IMR-90 (cell line): Measurements from ENCODE around the gene CWF19L1. TPM values are rescaled to one million over a fixed set of nuclear protein-coding genes. Genes with fewer than 3 reads are reported as not detected.

Experiments used
- ATAC-seq: fragments of 200-7000 bp; cut with Tn5 transposase; 2 replicates; pipeline ENCODE4 v1.9.1; 2020; ENCODE audit warnings: low read depth, mild to moderate bottlenecking, moderate library complexity
- Bru-seq: library from RNA; stranded (reverse); fragments of 400-500 nt; gene quantifications from one replicate; lab custom pipeline; 2021; lab: Mats Ljungman, UMichigan
- BruChase-seq, 2 experiments: library from RNA; stranded (reverse); fragments of 400-500 nt; gene quantifications; one replicate each; lab custom pipeline; 2021; lab: Mats Ljungman, UMichigan
- BruUV-seq: library from RNA; stranded (reverse); fragments of 400-500 nt; replicated peaks from 2 replicates; lab custom pipeline; 2021; lab: Mats Ljungman, UMichigan
- CTCF ChIA-PET: fragments of 300-600 bp; formaldehyde crosslinking; extraction: SDS; loops from one replicate; lab custom pipeline; 2021; ENCODE audit warnings: antibody characterized with exemption; lab: Yijun Ruan, JAX
- POLR2A ChIA-PET: fragments of 300-600 bp; sonication (Branson Sonifier 250); formaldehyde crosslinking; loops from one replicate; lab custom pipeline; 2022; ENCODE audit warnings: antibody characterized with exemption; ENCODE audit not compliant: unreplicated experiment; lab: Charles Lee
- DNase-seq: peaks from one replicate; pipeline ENCODE4 v3.0.0; 2013
- H2AFZ ChIP-seq: replicated peaks from 2 replicates; pipeline ENCODE3; 2013; ENCODE audit warnings: low read length, mild to moderate bottlenecking; ENCODE audit not compliant: poor library complexity
- H2AK5ac ChIP-seq: 2 replicates; pipeline ENCODE4 v1.6.1; 2013; ENCODE audit warnings: low read depth, low read length, inconsistent platforms
- H2AK9ac ChIP-seq: replicated peaks from 2 replicates; pipeline ENCODE3; 2013; ENCODE audit warnings: mild to moderate bottlenecking, low read depth, low read length, moderate library complexity; ENCODE audit not compliant: poor library complexity
- H2BK120ac ChIP-seq: 2 replicates; pipeline ENCODE4 v1.6.1; 2013; ENCODE audit warnings: low read depth, low read length, inconsistent platforms
- H2BK15ac ChIP-seq: 3 replicates; pipeline ENCODE4 v1.6.1; 2013; ENCODE audit warnings: low read depth, low read length, inconsistent platforms
- H2BK20ac ChIP-seq: 2 replicates; pipeline ENCODE4 v1.6.1; 2013; ENCODE audit warnings: low read depth, mild to moderate bottlenecking, inconsistent platforms, low read length, moderate library complexity
- H2BK5ac ChIP-seq: 2 replicates; pipeline ENCODE4 v1.6.1; 2013; ENCODE audit warnings: mild to moderate bottlenecking, low read depth, low read length, inconsistent platforms; ENCODE audit not compliant: poor library complexity, severe bottlenecking
- H3K14ac ChIP-seq: replicated peaks from 2 replicates; pipeline ENCODE4 v1.6.1; 2013; ENCODE audit warnings: low read depth, low read length, inconsistent platforms
- H3K18ac ChIP-seq: 2 replicates; pipeline ENCODE4 v1.6.1; 2013; ENCODE audit warnings: low read depth, low read length, control low read depth
- H3K23ac ChIP-seq: 2 replicates; pipeline ENCODE4 v1.6.1; 2013; ENCODE audit warnings: low read depth, low read length, inconsistent platforms
- H3K27ac ChIP-seq: 2 replicates; pipeline ENCODE4 v1.5.1; 2013; ENCODE audit warnings: mild to moderate bottlenecking, control low read depth, low read length; ENCODE audit not compliant: insufficient read depth
- H3K27me3 ChIP-seq: 2 replicates; pipeline ENCODE4 v1.6.1; 2013; ENCODE audit warnings: low read length; ENCODE audit not compliant: control insufficient read depth, insufficient read depth
- H3K36me3 ChIP-seq: 2 replicates; pipeline ENCODE4 v1.6.1; 2013; ENCODE audit warnings: low read length, mixed read lengths; ENCODE audit not compliant: control insufficient read depth, insufficient read depth
- H3K4ac ChIP-seq: 2 replicates; pipeline ENCODE4 v1.6.1; 2013; ENCODE audit warnings: low read depth, low read length, inconsistent platforms
- H3K4me1 ChIP-seq: 2 replicates; pipeline ENCODE4 v1.6.1; 2013; ENCODE audit warnings: low read length, mixed read lengths; ENCODE audit not compliant: control insufficient read depth, insufficient read depth
- H3K4me2 ChIP-seq: 2 replicates; pipeline ENCODE4 v1.6.1; 2013; ENCODE audit warnings: low read depth, mild to moderate bottlenecking, control low read depth, low read length, moderate library complexity
- H3K4me3 ChIP-seq: 2 replicates; pipeline ENCODE4 v1.5.1; 2013; ENCODE audit warnings: low read depth, mild to moderate bottlenecking, control low read depth, low read length, moderate library complexity; ENCODE audit not compliant: insufficient read depth
- H3K56ac ChIP-seq: 2 replicates; pipeline ENCODE4 v1.6.1; 2013; ENCODE audit warnings: low read length, inconsistent platforms; ENCODE audit not compliant: insufficient read depth; ENCODE audit errors: extremely low read depth
- H3K79me1 ChIP-seq, 2 experiments: 2 replicates each; pipeline ENCODE4 v1.6.1; 2013; ENCODE audit warnings: low read length in 2 of 2, inconsistent platforms in 1 of 2, low read depth in 1 of 2
- H3K9ac ChIP-seq: 2 replicates; pipeline ENCODE4 v1.6.1; 2013; ENCODE audit warnings: low read depth, low read length, control low read depth
- H3K9me1 ChIP-seq: 2 replicates; pipeline ENCODE4 v1.6.1; 2013; ENCODE audit warnings: low read length, inconsistent platforms; ENCODE audit not compliant: insufficient read depth
- H3K9me3 ChIP-seq: 2 replicates; pipeline ENCODE4 v1.6.1; 2013; ENCODE audit warnings: low read length; ENCODE audit not compliant: control insufficient read depth, insufficient read depth
- H4K20me1 ChIP-seq: 2 replicates; pipeline ENCODE4 v1.6.1; 2013; ENCODE audit warnings: low read length, inconsistent platforms; ENCODE audit not compliant: insufficient read depth
- H4K5ac ChIP-seq: 2 replicates; pipeline ENCODE4 v1.6.1; 2013; ENCODE audit warnings: mild to moderate bottlenecking, low read depth, low read length, control low read depth
- H4K8ac ChIP-seq, 2 experiments: 2 replicates each; pipeline ENCODE4 v1.6.1; 2013; ENCODE audit warnings: low read depth in 2 of 2, low read length in 2 of 2, control low read depth in 1 of 2, inconsistent platforms in 1 of 2
- H4K91ac ChIP-seq: 2 replicates; pipeline ENCODE4 v1.6.1; 2013; ENCODE audit warnings: low read depth, low read length, inconsistent platforms; ENCODE audit not compliant: insufficient read depth
- MAZ ChIP-seq: IDR thresholded peaks from 2 replicates; pipeline ENCODE4 v1.6.1; 2012; ENCODE audit warnings: low read depth, mild to moderate bottlenecking, low read length, improper control_type of control experiment, moderate library complexity, borderline replicate concordance
- MXI1 ChIP-seq: IDR thresholded peaks from 2 replicates; pipeline ENCODE4 v1.6.1; 2012; ENCODE audit warnings: low read depth, mild to moderate bottlenecking, low read length, moderate library complexity, borderline replicate concordance
- POLR2A ChIP-seq: IDR thresholded peaks from 2 replicates; pipeline ENCODE4 v1.6.1; 2012; ENCODE audit warnings: mild to moderate bottlenecking, low read depth, low read length
- WGBS, 2 experiments: methylation state at CpG; one replicate each; pipeline versions ENCODE4 v1.1.5 to v1.1.7; 2013; ENCODE audit warnings: missing lambda C conversion rate in 2 of 2; ENCODE audit not compliant: insufficient read length in 1 of 2; ENCODE audit errors: extremely low coverage in 2 of 2; 5-methylcytosine and 5-hydroxymethylcytosine counted together
- dilution Hi-C: fragments of 300-500 bp; cut with HindIII; formaldehyde crosslinking; loops from one replicate; pipeline ENCODE4 v1.14.3; 2018; ENCODE audit warnings: low sequenced_read_pairs; ENCODE audit not compliant: unreplicated experiment
- in situ Hi-C: fragments of 300-500 bp; cut with MboI; formaldehyde crosslinking; loops from 3 replicates; pipeline ENCODE4 v1.14.3; 2019; ENCODE audit warnings: low sequenced_read_pairs, inconsistent platforms, mixed read lengths
- intact Hi-C: fragments of 100-400 bp; cut with micrococcal nuclease; formaldehyde crosslinking; loops from 2 replicates; pipeline ENCODE4 v1.10.0; 2022
- long read RNA-seq: library from polyadenylated mRNA; unstranded; transcript quantifications from one replicate; pipeline ENCODE4 v2.0.0, GENCODE V29; 2021; ENCODE audit not compliant: unreplicated experiment
- polyA plus RNA-seq, 3 experiments: library from polyadenylated mRNA; depleted of rRNA; stranded (reverse); fragments of >200 nt; gene quantifications; 2 replicates each; pipeline ENCODE4 v1.2.3, GENCODE V29; 2012; ENCODE audit warnings: low replicate concordance in 1 of 3
- total RNA-seq: library from RNA; depleted of rRNA; stranded (reverse); fragments of >200 nt; gene quantifications from 2 replicates; pipeline ENCODE4 v1.2.3, GENCODE V29; 2012; rRNA removed

Gene CWF19L1
- total RNA-seq, result 26.7 and 30.8 TPM in 2 replicates
- polyA plus RNA-seq (2012; rRNA removed), result 8.8 and 10.2 TPM in 2 replicates
- 2.0 and 4.1 TPM in 2 replicates for polyA plus RNA-seq (2012; cell fraction: cytosol; rRNA removed)
- polyA plus RNA-seq (2012; cell fraction: nucleus; rRNA removed; ENCODE audit: low replicate concordance), result 5.1 and 17.4 TPM in 2 replicates
- Bru-seq, nascent RNA, result percentile 72 among the genes with signal in this experiment
- BruChase-seq, experiment 1, labeled RNA remaining after a 6-hour chase, result percentile 77 among the genes with signal in this experiment
- BruChase-seq, experiment 2, labeled RNA remaining after a 2-hour chase, result percentile 68 among the genes with signal in this experiment
- long read RNA-seq, partial matches to known transcripts, result 0 of 12 reads
- long read RNA-seq, other reads (novel, unspliced or antisense), result 9 of 12 reads

DNA sequence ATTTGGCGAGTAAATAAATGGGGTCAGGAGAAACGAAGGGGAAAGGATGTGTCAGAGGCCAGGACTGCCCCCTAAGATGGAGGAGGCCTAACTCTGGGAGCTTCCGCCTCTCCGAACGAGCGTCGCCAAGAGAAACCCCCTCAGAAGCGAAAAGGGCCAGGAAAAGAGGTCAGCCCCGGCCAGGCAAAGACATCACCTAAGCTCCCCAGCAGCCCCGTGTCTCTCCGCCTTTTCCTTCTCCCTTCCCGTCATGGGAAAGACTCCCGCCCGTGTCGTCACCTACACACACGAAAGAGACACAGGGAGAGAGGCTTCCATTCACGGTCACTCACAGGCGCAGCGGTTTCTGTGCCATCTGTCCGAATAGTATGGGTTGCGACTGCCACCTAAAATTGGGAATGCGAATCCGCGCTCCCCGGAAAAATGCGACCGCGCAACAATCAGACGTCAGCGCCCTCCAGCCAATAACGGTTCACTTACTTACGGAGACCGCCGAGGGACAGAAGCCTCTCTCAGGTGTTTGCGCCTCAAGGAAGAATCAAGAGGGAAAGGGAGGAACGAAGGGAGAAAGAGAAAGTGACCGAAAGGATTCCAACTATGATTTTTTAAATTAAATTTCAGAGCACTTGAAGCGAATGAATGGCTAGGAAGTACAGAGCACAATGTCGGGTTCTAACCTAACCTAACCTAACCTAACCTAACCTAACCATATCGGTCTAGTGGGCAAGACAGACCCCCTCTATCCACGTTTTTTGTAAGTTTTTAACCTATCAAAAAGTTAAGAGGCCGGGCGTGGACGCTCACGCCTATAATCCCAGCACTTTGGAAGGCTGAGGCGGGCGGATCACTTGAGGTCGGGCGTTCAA, at the start of gene CWF19L1:
Gene CWF19L1, minus strand, starts transcription at position 400 of the 866 bp plus-strand sequence. Its CDS starts 45 bp downstream, at position 355.
- Histone ChIP-seq H2BK5ac (peak within 1 kb of the TSS; percentile 79), H3K79me1 (peaks cover 20 to 27% of the 10 kb centered on the region in 2 experiments), H3K23ac (peak within 1 kb of the TSS; percentile 89), H4K91ac (peak within 1 kb of the TSS; percentile 81), H2BK20ac (peak within 1 kb of the TSS; percentile 43; the same call in 1 of the 2 replicates), H3K27me3 (no peaks in the 10 kb centered on the region), H4K8ac (peak within 1 kb of the TSS; percentile 74 to 99), H3K14ac (peak within 1 kb of the TSS; percentile 98), H3K4me2 (peak within 1 kb of the TSS; percentile 99), H3K9ac (peak within 1 kb of the TSS; percentile 93), H2AK5ac (peak within 1 kb of the TSS; percentile 60), H2AK9ac (peak within 1 kb of the TSS; percentile 91), H3K4me1 (no peaks in the 10 kb centered on the region; the same call in 1 of the 2 replicates), H3K4me3 (peak within 1 kb of the TSS; percentile 97), H2BK15ac (peak within 1 kb of the TSS; percentile 26; the same call in 1 of the 3 replicates), H4K20me1 (no peaks in the 10 kb centered on the region), H3K18ac (no peak within 1 kb of the TSS), H4K5ac (peak within 1 kb of the TSS; percentile 99), H3K27ac (peak within 1 kb of the TSS; percentile 76), H2BK120ac (peak within 1 kb of the TSS; percentile 47; the same call in 1 of the 2 replicates), H3K36me3 (no peaks in the 10 kb centered on the region), H3K9me3 (no peaks in the 10 kb centered on the region), H3K9me1 (no peaks in the 10 kb centered on the region; the same call in 1 of the 2 replicates), H2AFZ (peak within 1 kb of the TSS; percentile 99), H3K4ac (peak within 1 kb of the TSS; percentile 98), H3K56ac (peak within 1 kb of the TSS; percentile 79)
- ChIA-PET CTCF (no interaction called here), POLR2A (no interaction called here)
- intact Hi-C loops, result no loop called here
- TF ChIP-seq MXI1, result peak; percentile 52; the same call in 1 of the 2 replicates
- no peak; the same call in none of the 2 replicates for TF ChIP-seq POLR2A
- peak; percentile 43; the same call in 1 of the 2 replicates for TF ChIP-seq MAZ
- peak; percentile 88 for DNase-seq
- TSS peak; percentile 30 for BruUV-seq
- 1% methylated on average over 23 of the region's 49 CpGs; no CpG with 5 or more reads in 1 of the 2 experiments for WGBS, 2 experiments
- in situ Hi-C loops, result no loop called here
- peak; percentile 99 for ATAC-seq
- dilution Hi-C loops, result no loop called here
